Esophagus mucosa (tissue), 1 donor: ENCODE measurements around the gene NEUROG1. TPM values are rescaled to one million over a fixed set of nuclear protein-coding genes. Genes with fewer than 3 reads are reported as not detected.

Experiments used
- ATAC-seq: fragments of 200-7000 bp; cut with Tn5 transposase; one replicate; pipeline ENCODE4 v1.9.1; 2020
- total RNA-seq: library from RNA; stranded (reverse); gene quantifications from one replicate; pipeline ENCODE4 v1.2.4, GENCODE V29; 2023
- donor health status: DM: yes; HTN: yes; CAD: no.

Gene NEUROG1
- total RNA-seq, 1 donor from 2014 or later = not detected

DNA sequence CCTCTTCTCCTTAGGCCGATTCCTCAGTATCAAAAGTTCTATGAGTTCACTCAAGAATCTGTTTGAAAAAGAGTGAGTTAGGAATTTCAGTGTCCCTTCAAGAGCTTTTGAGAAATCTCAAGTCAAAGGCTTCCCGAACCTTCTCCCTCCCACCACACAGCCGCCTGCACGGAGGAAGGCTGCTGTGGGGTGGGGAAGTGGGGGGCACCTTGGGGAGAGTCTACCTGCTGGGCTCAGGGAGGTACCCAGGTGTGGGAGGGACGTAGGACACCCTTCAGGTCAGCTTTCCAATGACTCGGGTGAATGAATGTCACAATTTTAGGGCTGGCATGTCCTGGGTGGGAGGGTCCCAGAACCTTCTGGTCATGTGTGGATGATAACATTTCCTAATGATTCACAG is 25.5 kb upstream of the NEUROG1 start:
- no peak for ATAC-seq

DNA sequence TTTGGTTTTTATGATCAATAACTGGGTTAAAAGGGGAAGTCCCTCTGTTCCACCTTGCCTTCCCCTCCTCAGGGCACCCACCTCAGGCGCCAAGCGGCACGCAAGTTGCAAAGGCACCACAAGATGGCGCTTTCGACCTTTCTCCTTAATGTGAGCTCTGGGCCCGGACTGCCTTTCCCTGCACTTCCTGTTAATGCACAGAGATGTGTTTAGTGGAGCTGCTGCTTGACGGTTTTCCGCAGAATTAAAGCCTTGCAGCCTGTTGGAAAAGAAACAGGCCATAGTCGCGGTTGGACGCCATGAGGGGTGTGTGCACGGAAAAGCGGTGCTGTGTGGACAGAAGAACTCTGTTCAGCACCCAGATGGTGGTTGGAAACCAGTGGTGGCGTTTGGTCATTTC is 25.1 kb upstream of the NEUROG1 start:
- ATAC-seq = peak; percentile 84

DNA sequence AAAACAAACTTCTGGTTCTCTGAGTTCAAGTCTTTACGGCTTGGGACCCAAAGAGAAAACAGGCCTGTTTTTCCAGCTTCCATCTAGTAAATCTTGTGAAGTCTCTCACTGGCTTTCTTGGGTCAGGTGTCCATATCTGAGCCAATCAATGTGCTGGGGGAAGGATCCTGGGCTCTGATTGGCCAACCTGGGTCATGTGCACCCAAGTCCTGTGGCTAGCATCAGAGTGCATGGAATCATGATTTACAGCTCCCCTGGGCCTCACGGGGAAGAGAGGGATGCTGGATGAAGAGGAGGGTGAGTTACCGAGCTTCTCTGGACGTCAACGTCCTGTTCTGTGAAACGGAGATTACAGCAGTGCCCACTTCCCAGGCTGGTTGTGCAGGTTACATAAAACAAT is 23.6 kb upstream of the NEUROG1 start:
- ATAC-seq = no peak

DNA sequence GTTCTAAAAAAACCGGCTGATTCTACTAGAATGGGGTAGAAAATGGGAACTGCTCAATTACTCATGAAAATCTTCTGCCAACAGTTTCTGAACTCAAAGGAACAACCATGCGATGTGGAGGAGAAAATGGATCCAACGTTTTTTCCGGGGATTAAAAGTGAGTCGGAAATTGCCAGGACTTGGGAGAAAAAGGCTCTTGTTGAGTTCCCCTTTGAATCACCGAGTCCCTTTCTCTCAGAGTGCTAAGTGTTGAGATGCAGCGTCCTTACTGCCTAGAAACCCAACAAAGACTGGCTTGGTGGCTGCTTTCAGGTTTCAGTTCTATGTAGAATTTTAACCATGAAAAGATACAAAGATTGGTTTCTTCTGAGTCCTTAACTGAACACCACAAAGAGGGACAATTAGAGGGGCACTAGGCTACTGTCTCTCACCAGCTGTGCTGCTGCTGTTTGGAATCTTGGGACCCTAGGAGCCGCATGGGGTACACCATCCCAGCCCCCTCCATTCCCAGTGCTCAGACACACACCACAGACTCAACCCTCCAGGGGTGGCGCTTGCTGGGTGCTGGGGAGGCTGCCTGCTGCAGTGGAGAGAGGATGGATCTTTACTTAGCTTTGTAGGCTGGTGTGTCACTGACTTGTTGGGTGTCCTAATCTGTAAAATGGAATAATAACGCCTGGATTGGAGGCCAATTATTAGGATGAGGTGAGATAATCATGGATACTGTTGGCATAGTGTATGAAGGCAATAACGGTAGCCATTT is 21.5 kb upstream of the NEUROG1 start:
- no peak for ATAC-seq

DNA sequence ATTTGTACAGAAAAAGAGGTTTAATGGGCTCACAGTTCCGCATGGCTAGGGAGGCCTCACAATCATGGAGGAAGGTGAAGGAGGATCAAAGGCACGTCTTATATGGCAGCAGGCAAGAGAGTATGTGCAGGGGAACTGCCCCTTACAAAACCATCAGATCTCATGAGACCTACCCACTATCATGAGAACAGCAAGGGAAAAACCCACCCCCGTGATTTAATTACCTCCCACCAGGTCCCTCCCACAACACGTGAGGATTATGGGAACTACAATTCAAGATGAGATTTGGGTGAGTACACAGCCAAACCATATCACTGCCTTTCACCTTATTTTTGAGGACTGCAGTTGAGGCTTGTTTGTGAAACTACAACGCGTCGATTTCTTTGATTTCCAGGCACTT is 20.9 kb upstream of the NEUROG1 start:
- no peak for ATAC-seq

DNA sequence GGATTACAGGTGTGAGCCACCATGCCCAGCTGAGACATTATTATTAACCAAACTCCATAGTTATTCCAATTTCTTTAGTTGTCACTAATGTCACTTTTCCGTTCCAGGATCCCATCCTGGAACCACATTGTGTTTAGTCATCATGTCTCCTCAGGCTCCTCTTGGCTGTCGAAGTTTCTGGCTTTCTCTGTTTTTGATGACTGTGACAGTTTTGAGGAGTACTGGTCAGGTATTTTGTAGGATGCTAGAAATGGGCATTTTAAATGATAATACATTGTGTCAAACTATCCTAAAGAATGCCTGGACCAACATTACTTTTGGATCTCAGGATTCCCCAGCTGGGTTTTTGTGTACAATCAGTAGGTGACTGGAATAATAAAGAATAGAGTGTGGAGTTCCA is 19.8 kb upstream of the NEUROG1 start:
- ATAC-seq = no peak

DNA sequence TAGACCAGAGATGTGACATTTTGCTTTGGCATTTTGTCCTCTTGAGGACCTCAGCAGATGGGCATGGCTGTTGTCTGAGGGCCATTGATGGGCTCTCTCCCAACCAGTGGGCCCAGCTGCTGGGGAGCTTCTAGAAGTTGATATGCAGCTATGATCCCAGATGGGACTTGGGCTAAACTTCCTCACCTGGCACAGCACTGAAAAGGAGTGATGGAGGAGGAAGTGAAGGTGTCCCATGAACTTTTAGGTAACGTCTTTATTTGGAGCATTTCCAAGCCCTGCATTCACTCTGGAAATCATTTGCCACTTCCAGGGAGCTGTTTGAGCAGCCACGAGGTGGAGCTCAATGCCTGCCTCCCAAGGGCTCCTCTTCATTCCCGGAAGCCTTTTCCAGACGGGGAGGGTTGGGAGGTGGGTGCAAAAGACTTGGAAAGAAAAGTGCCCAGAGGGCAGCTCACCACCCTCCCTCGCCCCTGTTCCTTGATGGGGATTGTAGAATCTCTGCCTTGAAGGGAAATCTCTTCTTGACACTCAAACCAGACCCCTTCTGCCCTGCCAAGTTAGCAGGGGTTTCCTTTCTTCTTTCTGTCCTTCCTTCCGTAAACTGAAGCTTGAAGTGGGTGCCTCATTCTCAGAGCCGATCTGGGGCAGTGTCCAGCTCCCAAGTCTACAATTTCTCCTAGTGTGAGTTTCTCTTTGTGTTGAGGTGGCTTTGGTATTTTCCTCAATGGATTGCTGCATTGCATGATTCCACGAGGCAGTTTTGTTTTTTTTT is 18.1 kb upstream of the NEUROG1 start:
- peak; percentile 61 for ATAC-seq

DNA sequence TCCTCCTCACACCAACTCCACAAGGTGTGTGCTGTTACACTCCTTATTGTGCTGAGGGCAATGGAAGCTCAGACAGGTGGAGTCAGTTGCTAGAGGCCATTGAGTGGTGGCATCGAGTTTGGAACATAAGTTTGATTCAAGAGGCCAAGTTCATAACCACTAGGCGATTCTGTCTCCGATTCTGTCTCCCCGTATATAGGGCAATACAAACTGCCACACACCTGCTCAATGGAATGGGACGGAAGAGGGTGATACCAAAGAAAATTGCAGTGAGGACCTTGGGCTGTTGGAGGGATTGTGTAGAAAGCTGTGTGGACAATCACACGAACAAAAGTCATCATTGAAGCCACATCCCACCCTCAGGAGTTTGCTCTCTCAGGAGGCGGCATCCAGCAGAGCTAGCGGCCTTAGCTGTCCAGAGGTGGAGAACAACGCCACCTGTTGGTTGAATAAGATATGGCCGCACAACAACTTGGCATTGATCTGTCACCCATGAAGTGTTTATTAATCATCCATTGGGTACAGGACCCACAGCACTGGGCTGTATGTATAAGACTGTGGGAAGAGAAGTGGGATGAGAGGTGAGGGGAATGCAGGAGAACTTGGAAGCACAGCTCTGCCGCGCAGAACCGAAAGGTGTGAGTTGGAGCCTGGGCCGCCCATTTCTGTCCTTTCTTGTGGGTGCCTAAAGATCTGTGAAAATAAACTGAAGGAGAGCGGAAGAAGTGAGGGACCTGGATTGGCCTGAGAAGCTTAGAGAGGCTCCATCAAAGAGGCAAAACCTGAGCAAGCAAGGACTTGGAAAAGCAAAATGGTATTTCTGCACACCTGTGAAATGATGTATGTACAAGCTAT is 16.1 kb upstream of the NEUROG1 start:
- peak; percentile 78 for ATAC-seq

DNA sequence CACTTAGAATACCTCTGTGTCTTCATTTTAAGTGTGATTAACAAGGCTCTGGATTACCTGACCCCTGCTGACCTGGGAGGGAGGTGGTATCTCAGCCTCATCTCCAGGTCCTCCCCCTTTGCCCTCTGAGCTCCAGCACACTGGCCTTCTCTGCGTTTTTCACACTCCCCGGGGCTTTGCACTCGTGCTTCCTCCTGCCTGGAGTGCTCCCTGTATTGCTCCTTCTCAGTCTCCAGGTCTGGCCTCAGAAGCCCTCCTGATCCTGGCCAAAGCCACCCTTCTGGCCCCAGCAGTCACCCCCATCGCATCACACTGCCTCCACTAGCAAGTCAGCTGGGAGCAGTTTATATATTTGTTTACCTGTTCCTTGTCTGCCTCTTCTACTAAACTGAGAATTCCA is 13.6 kb upstream of the NEUROG1 start:
- no peak for ATAC-seq

DNA sequence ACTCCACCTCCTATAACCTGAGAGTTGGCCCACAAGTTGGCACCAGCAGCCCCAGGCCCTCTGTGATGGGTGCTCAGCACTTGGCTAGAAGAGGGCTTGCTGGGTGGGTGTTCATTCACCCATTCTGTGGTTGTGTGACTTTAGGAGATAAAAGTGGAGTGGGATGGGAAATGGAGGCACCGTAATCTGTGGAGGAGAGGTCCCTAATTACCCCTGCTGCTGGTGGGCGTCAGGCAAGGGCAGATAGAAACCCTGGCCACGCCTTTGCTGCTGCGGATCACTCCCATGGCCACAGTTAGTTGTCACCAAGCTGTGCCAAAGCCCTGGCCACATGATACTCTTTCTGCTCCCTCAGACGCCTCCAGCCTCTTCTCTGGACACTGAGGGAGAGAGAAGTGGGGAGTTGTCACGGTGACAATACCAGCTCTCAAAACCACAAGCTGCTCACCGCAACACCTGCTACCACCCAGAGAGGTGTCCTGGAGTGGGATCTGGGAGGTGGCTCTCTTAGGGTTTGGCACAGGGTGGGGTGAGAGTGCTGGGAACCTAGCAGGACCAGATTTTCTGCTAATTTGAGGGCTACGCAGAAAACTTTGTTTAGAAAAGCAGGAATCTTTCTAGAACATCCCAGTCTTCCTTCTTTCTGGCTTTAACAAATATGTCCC is 12.0 kb upstream of the NEUROG1 start:
- ATAC-seq = no peak

DNA sequence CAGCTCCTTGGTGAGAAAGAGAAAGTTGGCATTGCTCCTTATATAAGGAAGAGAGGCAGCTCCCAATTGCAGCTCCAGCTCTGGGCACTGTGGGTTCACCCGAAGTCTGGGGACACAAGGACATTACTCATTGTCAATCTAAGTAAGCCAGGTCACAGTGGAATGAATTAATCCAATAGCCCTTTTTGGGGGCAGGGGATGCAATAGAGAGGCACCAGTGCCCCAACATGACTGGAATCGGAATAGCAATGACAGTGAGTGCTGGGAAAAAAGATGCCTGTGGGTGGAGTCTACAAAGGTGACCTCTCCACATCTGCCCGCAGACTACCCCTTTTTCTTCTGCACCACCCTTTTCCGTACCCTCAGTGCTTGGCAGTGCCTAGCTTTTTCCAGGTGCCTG is 11.1 kb upstream of the NEUROG1 start:
- ATAC-seq = no peak

DNA sequence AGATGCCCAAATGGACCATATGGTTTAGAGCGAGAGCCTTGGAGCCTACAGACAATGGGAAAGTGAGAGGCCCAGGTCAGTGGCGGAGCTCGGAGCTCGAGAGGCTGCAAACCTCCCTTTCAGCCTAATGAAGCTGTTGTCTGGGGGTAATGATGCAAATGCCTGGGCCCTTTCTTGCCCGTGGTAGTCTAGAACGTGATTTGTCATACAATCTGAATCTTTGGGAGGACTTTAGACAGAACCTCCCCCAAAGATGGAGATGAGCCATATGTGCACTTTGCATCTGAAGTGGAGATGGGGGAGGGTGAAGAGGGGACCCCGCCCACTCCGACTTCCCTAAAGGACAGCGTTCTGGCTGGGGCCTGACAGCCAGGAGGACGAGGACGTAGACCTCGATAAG is 10.3 kb upstream of the NEUROG1 start:
- no peak for ATAC-seq

DNA sequence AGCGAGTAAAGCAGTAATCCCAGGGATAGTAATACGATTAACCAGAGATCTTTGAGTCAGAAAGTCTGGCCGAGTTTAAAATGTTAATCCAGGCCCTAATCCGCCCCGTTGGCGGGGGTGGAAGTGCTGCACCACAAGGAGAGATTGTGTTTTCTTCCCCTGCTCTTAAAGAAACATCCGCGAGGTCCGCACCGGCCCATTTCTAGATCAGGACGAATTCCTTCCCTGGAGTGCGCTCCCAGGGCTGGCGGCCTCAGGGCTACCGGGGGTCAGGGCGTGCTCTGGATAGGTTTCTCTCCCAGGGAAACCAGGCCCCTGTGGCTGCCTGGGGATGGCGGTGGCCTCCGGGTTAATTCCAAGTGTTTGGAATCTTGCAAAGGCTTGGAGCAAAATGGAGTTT is 9.3 kb upstream of the NEUROG1 start:
- no peak for ATAC-seq

DNA sequence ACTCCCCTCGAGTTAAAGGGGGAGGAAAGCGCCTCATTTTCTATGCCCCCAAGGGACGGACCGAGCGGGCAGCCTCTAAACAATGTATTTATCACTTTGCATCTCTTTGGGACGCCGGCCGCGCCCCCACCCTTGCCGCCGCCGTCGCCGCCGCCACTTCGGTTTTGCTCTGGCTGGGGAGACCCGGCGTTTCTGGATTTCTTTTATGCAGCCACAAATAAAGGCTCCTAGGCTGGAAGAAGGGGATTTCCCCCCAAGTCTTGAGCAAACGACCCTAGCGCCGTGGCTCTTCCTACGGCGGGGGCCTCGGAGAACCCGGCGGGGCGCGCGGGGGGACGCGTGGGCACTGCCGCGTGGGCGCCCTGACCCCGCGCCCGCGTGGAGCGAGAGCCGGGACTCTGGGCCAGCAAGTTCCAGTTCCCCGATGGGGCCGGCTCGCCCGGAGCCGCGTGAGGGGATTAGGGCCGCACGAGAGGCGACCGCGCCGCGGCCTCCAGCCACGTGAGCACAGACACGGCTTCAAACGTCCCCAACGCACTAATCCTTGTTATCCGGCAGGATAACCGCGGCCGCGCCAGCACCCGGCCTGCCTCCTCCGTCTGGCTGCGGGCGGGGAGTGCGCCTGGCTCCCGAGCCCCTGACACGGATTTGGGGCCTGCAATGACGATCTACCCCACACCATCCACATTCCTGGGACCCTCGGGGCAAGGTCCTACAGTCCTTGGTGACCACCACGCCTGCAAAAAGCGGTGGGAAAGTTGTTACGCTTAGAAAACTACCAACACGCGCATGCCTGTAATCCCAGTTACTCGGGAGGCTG is 7.9 kb upstream of the NEUROG1 start:
- peak; percentile 10 for ATAC-seq

DNA sequence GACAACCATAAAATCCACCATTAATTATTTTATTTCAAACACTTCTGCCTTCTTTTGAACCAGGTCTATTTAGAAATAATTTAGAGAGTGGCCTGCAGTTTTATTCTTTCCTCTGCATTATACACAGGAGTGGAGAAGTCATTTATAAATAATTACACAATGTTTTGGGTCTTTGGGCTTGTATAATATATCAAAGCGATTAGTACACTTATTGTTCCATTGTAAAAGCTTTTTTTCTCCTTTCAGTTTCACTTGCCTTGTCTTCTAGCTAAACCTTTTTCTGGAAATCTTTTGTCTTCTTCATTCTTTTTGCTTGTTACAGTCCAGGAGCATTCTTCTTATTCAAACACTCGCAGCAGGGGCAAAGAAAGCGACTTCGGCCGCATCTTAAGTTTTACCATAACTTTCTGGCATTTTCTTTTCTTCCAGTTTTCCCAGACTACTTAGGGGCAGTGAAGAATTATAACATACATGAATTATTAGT is 7.3 kb upstream of the NEUROG1 start:
- no peak for ATAC-seq

DNA sequence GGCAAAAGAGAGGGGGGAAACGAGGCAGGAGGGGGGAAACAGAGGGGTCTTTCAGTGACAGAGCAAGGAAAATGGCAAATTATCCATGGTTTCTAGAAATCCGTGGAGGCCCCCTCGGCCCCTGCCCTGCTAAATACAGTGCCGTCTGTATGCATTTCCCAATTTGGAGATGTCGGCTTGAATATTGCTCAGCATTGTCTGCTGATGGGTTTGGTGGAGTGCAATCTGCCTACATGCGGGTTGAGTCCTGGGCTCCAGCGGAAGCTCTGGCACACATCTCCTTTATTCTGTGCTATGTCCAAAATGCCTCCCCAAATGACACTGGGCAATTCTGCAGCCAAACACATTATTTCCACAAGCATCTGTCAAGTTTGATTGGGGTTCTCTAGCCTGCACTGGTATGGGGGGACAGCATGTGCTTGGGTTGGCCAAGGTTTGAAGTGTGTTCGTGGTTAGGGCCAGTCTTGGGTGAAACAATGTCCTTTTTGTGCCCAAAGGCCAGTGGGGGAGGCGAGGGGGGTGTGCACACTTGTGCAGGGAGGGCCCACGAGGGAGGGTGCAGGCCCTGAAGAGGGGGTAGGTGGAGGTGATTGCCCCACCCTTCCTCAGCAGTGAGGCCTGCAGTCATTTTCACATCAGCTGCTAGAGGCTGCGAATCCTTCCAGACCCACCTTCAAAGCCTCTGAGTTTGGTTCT is 6.2 kb upstream of the NEUROG1 start:
- no peak for ATAC-seq

DNA sequence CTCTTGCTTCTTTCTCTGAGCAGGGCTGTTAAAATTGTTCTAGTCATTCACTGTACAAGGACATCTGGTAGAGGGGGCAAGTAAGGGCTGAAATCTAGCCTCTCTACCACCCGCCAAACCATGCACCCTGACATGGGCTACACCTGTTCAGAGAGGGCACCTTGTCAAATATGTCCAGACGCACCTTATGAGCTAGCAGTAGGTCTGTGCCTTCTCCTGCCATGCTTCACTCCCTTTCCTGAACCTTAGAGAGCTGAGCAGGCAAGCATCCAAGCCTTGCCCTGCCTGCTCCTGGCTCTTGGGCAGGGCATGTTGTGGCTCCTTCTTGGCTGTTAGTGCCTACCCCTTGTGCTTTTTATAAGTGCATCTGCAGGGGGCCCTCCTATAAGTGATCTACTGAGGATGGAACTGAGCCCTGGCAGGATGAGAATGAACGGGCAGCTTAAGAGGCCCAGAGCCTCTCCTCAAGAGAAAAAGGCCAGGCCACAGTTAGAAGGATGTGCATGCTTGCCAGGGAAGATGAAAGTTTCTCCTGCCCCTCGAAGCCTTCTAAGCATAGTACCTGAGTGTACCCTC is 3.8 kb upstream of the NEUROG1 start:
- no peak for ATAC-seq

DNA sequence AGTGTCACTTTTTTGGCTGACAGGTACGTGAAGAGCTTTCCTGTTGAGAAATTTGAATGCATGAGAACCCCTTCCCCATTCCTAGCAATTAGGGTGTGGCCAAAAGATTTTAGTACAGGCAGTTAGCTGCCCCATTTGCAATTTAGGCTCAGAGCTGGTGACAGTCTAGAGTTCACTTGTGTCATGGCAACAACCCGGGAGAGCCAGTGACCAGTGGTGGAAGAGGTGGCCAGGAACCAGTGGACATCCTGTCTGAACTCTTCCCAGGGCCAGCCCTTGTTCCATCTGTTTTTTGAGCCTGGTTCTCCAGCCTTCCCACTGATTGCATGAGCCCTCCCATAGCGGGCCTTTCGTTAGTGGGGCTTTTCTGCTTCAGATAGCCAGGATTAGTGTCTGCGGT is 2.5 kb upstream of the NEUROG1 start:
- ATAC-seq = no peak

DNA sequence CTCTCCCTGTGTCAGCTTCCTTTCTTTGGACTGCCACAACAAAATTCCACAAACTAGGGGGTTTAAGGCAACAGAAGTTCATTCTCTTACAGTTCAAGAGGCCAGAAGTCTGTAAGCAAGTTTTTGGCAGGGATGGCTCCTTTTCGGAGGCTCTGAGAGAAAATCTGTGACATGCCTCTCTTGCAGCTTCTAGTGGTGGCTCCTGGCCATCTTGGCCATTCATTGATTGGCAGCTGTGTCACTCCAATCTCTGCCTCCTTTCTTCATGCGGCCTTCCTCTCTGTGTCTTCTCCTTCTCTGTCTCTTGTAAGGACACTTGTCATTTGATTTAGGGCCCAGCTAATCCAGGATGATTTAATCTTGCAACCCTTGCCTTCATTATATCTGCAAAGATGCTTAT is 2.0 kb upstream of the NEUROG1 start:
- no peak for ATAC-seq

DNA sequence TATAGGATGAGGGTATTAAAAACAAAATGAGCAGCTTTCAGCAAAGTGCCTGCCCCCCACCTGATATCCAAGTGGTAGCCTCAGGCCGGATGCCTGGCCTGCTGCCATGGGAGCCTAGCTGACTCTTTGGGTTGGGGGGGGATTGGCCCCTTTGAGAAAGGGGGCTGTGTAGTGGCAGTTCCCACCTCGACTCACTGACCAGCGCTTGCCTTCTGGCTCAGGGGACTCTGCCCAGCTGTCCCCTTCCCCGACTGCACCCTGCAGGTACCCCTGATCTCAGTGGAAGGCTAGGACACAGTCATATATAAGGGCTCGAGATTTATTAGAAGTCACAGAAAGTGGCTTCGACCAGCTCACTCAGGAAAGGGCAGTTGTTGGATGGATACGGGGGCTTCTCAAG is 1.5 kb upstream of the NEUROG1 start:
- ATAC-seq = no peak

DNA sequence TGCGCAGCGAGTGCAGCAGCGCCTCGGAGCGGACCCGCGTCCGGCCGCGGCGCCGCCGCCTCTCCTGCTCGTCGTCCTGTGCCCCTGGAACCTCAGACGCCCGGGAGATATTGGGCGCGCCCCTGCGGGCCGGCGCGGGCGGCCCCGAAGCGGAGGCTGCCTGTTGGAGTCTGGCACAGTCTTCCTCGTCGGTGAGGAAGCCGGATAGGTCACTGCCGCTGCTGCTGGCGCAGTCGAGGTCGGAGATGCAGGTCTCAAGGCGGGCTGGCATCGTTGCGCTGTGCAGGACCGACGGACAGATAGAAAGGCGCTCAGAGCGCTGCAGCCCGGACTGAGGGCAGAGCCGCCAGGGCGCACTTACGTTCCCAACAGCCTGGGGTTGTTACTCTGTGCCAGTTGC is 344 bp downstream of the NEUROG1 start:
- ATAC-seq = peak; percentile 14
